ENCODE results near the gene GALNT7.

Gene GALNT7

GRCh38 chr4:173253561-173253960 lies 85.0 kb downstream of the GALNT7 start:
- no peak for TF ChIP-seq CTCF (IDR thresholded peaks at IDR 0.05; ENCODE audit: insufficient read depth, low read length, poor library complexity, severe bottlenecking)
- H3K36me3 ChIP-seq (ENCODE audit: low read length) = no peaks in the 10 kb centered on the region
- no peaks in the 10 kb centered on the region for H3K9me2 ChIP-seq (replicated peaks; ENCODE audit: insufficient read depth, low read length)
- no peaks in the 10 kb centered on the region for H3K79me2 ChIP-seq (ENCODE audit: insufficient read depth, low read length)
- H3K27me3 ChIP-seq (ENCODE audit: low read length) = no peaks in the 10 kb centered on the region
- no peak overlapping the region for H3K27ac ChIP-seq (ENCODE audit: low read depth, low read length)
- no peak overlapping the region for H3K4me3 ChIP-seq (ENCODE audit: insufficient read depth, low read length, poor library complexity, severe bottlenecking)
- no peaks in the 10 kb centered on the region for H4K20me1 ChIP-seq (ENCODE audit: low read depth, low read length)
- no peaks in the 10 kb centered on the region for H3K9me3 ChIP-seq (ENCODE audit: insufficient read depth, low read length)
- no peaks in the 10 kb centered on the region for H3F3A ChIP-seq (ENCODE audit: insufficient read depth)
- H2AFZ ChIP-seq (ENCODE audit: low read depth, low read length, severe bottlenecking) = no peak overlapping the region
- H3K4me2 ChIP-seq (ENCODE audit: low read depth, low read length, poor library complexity, severe bottlenecking) = no peak overlapping the region
- no peak overlapping the region for H3K9ac ChIP-seq (ENCODE audit: low read length)

DNA sequence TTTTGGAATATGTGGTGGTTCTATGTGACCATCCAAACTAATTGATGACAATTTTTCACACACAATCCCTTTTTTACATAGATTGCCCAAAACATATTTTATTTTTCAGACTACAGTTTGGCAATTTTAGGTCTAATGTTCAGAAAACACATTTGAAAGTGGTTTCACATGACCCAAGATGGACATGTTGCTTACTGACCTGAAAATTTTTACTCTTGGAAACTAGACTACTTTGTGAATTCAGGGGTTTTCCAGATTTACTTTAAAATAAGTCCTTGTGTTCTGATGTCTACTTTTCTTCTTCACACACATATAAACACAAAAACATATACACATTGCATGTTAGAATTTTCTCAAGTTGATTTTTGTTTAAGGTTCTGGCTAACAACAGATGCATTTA lies 86.0 kb downstream of the GALNT7 start:
- Histone ChIP-seq H3K27me3 (ENCODE audit: low read length) (no peaks in the 10 kb centered on the region), H3K9ac (ENCODE audit: low read length) (no peak overlapping the region), H3K36me3 (ENCODE audit: low read length) (no peaks in the 10 kb centered on the region), H2AFZ (ENCODE audit: low read depth, low read length, severe bottlenecking) (no peak overlapping the region), H3K4me3 (ENCODE audit: insufficient read depth, low read length, poor library complexity, severe bottlenecking) (no peak overlapping the region), H3K4me2 (ENCODE audit: low read depth, low read length, poor library complexity, severe bottlenecking) (no peak overlapping the region), H4K20me1 (ENCODE audit: low read depth, low read length) (no peaks in the 10 kb centered on the region), H3K79me2 (ENCODE audit: insufficient read depth, low read length) (no peaks in the 10 kb centered on the region), H3K9me2 (replicated peaks; ENCODE audit: insufficient read depth, low read length) (no peaks in the 10 kb centered on the region), H3K27ac (ENCODE audit: low read depth, low read length) (no peak overlapping the region), H3K9me3 (ENCODE audit: insufficient read depth, low read length) (no peaks in the 10 kb centered on the region), H3F3A (ENCODE audit: insufficient read depth) (no peaks in the 10 kb centered on the region)
- TF ChIP-seq CTCF (IDR thresholded peaks at IDR 0.05; ENCODE audit: insufficient read depth, low read length, poor library complexity, severe bottlenecking) (no peak), EZH2phosphoT487 (conservative IDR thresholded peaks at IDR 0.05; ENCODE audit: low read length) (no peak)

DNA sequence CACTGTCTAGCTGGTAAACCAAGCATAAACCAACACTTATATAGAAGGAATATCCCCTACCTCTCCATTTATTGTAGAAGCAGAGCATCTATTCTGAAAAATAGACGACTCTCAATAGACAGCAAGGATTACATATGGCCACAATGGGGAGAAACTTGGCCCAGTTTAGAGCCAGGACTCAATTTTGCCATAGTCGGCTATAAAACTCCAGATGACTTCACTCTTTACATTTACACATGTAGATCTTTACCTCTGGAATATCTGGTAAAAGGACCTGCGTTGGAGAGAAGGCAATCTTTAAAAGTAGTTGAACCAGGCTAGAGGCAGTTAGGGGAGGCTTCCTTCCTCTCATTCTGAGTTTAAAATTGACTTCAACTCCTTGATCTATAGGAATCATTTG lies 88.2 kb downstream of the GALNT7 start:
- no peaks in the 10 kb centered on the region for H3K79me2 ChIP-seq (ENCODE audit: insufficient read depth, low read length)
- H3K27ac ChIP-seq (ENCODE audit: low read depth, low read length) = no peak overlapping the region
- H3K4me3 ChIP-seq (ENCODE audit: insufficient read depth, low read length, poor library complexity, severe bottlenecking) = no peak overlapping the region
- no peaks in the 10 kb centered on the region for H3K27me3 ChIP-seq (ENCODE audit: low read length)
- no peaks in the 10 kb centered on the region for H3K9me3 ChIP-seq (ENCODE audit: insufficient read depth, low read length)
- H4K20me1 ChIP-seq (ENCODE audit: low read depth, low read length) = no peaks in the 10 kb centered on the region
- no peaks in the 10 kb centered on the region for H3F3A ChIP-seq (ENCODE audit: insufficient read depth)
- no peaks in the 10 kb centered on the region for H3K36me3 ChIP-seq (ENCODE audit: low read length)
- H3K4me2 ChIP-seq (ENCODE audit: low read depth, low read length, poor library complexity, severe bottlenecking) = no peak overlapping the region
- H3K9me2 ChIP-seq (replicated peaks; ENCODE audit: insufficient read depth, low read length) = no peaks in the 10 kb centered on the region
- H3K9ac ChIP-seq (ENCODE audit: low read length) = no peak overlapping the region
- TF ChIP-seq EZH2phosphoT487 (conservative IDR thresholded peaks at IDR 0.05; ENCODE audit: low read length) (no peak), CTCF (IDR thresholded peaks at IDR 0.05; ENCODE audit: insufficient read depth, low read length, poor library complexity, severe bottlenecking) (no peak)
- H2AFZ ChIP-seq (ENCODE audit: low read depth, low read length, severe bottlenecking) = no peak overlapping the region

Data from SU-DHL-6 (cell line).